IPS DF 6.9 (cell line): ENCODE measurements around the gene UTRN.

Experiments
- DNase-seq: peaks from one replicate; pipeline ENCODE4 v3.0.0-alpha.2; 2013; ENCODE audit warnings: low read depth, low spot score
- H3K27ac ChIP-seq: one replicate; pipeline ENCODE4 v1.5.1; 2013; ENCODE audit warnings: low read length, control low read depth
- H3K27me3 ChIP-seq: 2 replicates; pipeline ENCODE4 v1.6.1; 2013; ENCODE audit warnings: mild to moderate bottlenecking, low read length; ENCODE audit not compliant: control insufficient read depth, insufficient read depth
- H3K36me3 ChIP-seq: 2 replicates; pipeline ENCODE4 v1.6.1; 2013; ENCODE audit warnings: low read length; ENCODE audit not compliant: control insufficient read depth, insufficient read depth
- H3K4me1 ChIP-seq: 2 replicates; pipeline ENCODE4 v1.6.1; 2013; ENCODE audit warnings: low read length; ENCODE audit not compliant: control insufficient read depth, insufficient read depth
- H3K4me3 ChIP-seq: 2 replicates; pipeline ENCODE4 v1.5.1; 2013; ENCODE audit warnings: mild to moderate bottlenecking, low read length
- H3K9me3 ChIP-seq: 2 replicates; pipeline ENCODE4 v1.6.1; 2013; ENCODE audit warnings: low read length, inconsistent platforms; ENCODE audit not compliant: control insufficient read depth, insufficient read depth
- WGBS: extraction: QIAGEN DNeasy Blood & Tissue Kit; methylation state at CpG from one replicate; pipeline ENCODE4 v1.1.7; 2013; ENCODE audit warnings: mixed read lengths, missing lambda C conversion rate; ENCODE audit not compliant: insufficient read length, insufficient coverage; 5-methylcytosine and 5-hydroxymethylcytosine counted together

Gene UTRN

DNA sequence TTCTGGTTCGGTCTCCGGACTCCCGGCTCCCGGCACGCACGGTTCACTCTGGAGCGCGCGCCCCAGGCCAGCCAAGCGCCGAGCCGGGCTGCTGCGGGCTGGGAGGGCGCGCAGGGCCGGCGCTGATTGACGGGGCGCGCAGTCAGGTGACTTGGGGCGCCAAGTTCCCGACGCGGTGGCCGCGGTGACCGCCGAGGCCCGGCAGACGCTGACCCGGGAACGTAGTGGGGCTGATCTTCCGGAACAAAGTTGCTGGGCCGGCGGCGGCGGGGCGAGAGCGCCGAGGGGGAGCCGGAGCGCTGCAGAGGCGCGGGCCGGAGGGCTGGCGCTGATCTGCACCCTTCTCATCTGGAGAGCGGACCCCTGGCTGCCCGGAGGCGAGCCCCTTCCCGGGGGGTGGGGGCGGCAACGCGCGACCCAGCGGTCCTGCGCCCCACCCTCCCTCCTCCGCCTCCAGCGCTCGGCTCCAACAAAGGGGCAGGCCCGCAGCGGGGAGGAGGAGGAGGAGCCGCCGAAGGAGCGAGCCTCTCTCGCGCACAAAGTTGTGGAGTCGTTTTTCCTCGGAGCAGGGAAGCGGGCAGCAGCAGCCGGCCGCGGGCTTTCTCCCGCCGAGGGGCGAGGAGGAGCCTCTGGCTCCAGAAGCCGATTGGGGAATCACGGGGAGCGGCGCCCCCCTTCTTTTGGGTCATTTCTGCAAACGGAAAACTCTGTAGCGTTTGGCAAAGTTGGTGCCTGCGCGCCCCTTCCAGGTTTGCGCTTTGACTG is at the start of gene UTRN:
Gene UTRN, plus strand, starts transcription at position 553 of the 765 bp plus-strand sequence. CDS start 6,494 bp downstream, outside the sequence.
- Histone ChIP-seq H3K27ac (no peak within 1 kb of the TSS), H3K9me3 (no peaks in the 10 kb centered on the region), H3K4me1 (no peaks in the 10 kb centered on the region), H3K27me3 (no peaks in the 10 kb centered on the region), H3K4me3 (peak within 1 kb of the TSS; percentile 79), H3K36me3 (no peaks in the 10 kb centered on the region)
- no CpG with 5 or more reads among the region's 84 CpGs for WGBS
- no peak for DNase-seq

DNA sequence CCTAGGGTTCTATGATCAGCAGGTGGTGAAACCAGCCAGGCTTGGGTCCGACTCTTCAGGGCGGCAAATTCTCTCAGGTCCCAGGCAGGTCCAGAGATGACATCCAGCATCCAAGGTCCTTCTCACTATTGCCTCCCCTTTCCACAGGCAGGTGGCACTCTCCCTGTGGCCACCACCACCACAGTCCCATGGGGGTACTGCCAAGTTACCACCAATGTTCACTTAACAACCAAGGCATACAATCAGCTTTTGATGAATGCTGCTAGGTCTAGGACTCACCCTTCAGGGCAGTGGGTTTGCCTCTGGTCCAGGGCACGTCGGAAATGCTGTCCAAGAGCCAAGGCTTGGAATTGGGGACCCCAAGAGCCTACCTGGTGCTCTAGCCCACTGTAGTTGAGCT is 40.4 kb upstream of the UTRN start:
- Histone ChIP-seq H3K27me3 (no peaks in the 10 kb centered on the region), H3K4me3 (no peak overlapping the region), H3K9me3 (no peaks in the 10 kb centered on the region), H3K4me1 (peaks cover 2% of the 10 kb centered on the region), H3K36me3 (no peaks in the 10 kb centered on the region), H3K27ac (no peak overlapping the region)
- DNase-seq, result no peak
- WGBS, result no CpG with 5 or more reads among the region's 4 CpGs

DNA sequence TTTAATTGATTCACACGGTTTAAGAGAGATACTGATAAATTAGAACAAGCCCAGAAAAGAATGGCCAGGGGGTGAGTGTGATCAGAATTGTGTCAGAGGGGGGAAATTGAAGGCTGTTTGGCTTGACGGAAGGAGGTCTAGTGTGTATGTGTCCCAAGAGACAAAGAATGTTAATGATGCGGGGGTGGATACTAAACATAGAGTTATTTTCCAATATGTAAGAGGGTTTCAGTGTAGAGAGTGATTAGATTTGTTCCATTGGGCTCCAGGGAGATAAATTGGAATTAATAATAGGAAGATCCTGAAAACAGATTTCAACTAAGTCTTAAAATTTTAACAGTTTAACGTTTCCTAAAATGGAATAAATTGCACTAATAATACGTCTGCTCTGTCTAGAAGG is 38.1 kb upstream of the UTRN start:
- H3K4me3 ChIP-seq, result no peak overlapping the region
- no peaks in the 10 kb centered on the region for H3K4me1 ChIP-seq
- no peaks in the 10 kb centered on the region for H3K27me3 ChIP-seq
- H3K27ac ChIP-seq, result no peak overlapping the region
- no peaks in the 10 kb centered on the region for H3K9me3 ChIP-seq
- no peaks in the 10 kb centered on the region for H3K36me3 ChIP-seq
- no CpG with 5 or more reads among the region's 5 CpGs for WGBS
- DNase-seq, result no peak

DNA sequence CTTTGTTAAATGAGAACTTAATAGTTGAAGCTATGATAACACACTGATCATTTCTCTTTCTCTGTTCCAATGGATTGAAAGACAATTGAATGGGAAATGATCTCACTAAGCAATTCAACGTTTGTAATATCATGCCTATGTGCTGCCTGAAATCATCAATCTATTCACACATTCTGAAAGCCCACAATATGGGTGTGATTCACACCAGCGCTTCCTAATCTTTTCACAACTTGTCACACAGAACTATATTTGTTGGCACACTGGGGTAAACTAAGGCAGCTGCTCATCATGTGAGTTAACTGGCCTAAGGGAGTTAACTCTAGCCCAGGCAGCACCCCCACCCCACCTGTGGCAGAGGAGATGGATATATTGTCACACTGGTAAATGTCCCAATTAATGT is 37.1 kb upstream of the UTRN start:
- Histone ChIP-seq H3K9me3 (no peaks in the 10 kb centered on the region), H3K4me1 (no peaks in the 10 kb centered on the region), H3K27ac (no peak overlapping the region), H3K4me3 (no peak overlapping the region), H3K36me3 (no peaks in the 10 kb centered on the region), H3K27me3 (no peaks in the 10 kb centered on the region)
- DNase-seq, result no peak
- no CpG with 5 or more reads among the region's 2 CpGs for WGBS

DNA sequence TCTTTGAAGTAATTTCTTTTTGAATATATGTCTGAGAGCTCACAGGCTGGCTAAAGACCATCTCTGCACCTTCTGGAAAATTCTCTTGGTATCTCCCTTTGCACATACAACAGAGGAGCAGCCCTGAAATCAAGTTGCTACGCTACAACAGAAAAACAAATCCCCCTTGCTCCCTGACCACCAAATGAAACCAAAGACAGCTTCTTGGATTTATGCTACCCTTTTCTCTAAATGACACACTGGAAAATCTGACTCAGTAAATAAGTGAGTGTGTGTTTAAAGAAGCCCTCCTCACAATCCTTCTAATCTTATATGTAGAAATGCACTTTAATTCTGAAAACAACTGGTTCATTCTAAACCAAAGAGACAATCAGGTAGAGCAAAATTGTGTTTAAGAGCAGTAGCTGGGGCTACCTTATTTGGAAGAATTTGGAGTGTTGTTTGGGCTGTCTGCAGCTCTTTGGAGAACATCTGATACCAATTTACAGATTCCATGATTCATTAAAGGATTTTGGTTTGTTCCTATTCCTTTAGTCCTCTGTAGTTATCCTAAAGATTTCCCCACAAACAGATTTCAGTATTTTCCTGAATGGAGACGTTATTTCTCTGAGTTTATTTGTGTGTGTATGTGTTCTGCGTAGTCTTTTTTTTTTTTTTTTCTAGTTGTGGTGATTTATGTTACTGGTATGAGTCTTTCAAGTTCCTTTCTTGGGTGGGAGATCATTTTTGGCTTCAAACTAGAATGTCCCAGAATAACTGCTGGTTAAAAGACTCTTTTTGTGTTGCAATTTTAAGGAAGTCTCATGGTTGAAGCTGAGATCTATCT is 36.4 kb upstream of the UTRN start:
- WGBS, result no CpG with 5 or more reads among the region's 3 CpGs
- Histone ChIP-seq H3K36me3 (no peaks in the 10 kb centered on the region), H3K27ac (no peak overlapping the region), H3K9me3 (no peaks in the 10 kb centered on the region), H3K27me3 (no peaks in the 10 kb centered on the region), H3K4me3 (no peak overlapping the region), H3K4me1 (no peaks in the 10 kb centered on the region)
- no peak for DNase-seq

DNA sequence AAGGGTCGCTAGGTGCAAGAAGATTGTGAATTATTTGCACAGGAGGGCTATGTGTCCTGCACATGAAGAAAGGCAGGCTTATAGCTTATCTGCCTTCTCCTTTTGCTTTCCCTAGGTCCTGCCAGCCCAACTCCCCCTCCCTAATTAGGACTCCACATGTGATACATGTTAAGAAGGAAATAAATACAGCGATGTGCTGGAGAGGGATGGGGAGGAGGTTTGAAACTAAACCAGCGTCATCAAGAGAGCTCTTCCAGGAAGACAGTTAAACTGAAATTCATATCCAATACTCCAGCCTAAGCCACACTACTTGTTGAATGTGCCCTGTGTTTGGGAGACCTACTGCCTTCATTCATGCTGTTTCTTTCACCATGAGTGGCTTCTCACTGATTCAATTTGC is 34.9 kb upstream of the UTRN start:
- WGBS, result no CpG with 5 or more reads among the region's 3 CpGs

DNA sequence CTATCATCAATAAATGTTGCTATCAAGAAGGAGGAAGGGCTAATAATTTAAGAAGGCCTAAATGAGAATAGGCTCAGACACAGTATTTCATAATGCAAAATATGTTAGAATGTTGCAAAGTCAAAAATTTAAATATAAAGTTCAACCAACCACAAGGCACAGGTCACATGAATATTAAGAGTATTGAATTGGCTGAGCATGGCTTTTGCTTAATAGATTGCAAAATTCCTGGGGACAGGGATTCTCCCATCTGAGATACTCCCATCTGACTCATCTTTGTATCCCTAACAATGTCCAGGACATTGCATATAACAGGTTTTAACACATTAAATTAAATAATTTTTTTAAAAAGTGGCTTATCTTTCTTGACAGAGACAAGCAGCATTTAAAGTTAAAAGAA is 32.9 kb upstream of the UTRN start:
- Histone ChIP-seq H3K36me3 (no peaks in the 10 kb centered on the region), H3K9me3 (no peaks in the 10 kb centered on the region), H3K4me3 (no peak overlapping the region), H3K27me3 (no peaks in the 10 kb centered on the region), H3K4me1 (no peaks in the 10 kb centered on the region), H3K27ac (no peak overlapping the region)
- no peak for DNase-seq

More for the DNA sequence above, 34.9 kb upstream of the UTRN start:
- Histone ChIP-seq H3K4me3 (no peak overlapping the region), H3K36me3 (no peaks in the 10 kb centered on the region), H3K9me3 (no peaks in the 10 kb centered on the region), H3K4me1 (no peaks in the 10 kb centered on the region), H3K27me3 (no peaks in the 10 kb centered on the region), H3K27ac (no peak overlapping the region)
- no peak for DNase-seq

DNA sequence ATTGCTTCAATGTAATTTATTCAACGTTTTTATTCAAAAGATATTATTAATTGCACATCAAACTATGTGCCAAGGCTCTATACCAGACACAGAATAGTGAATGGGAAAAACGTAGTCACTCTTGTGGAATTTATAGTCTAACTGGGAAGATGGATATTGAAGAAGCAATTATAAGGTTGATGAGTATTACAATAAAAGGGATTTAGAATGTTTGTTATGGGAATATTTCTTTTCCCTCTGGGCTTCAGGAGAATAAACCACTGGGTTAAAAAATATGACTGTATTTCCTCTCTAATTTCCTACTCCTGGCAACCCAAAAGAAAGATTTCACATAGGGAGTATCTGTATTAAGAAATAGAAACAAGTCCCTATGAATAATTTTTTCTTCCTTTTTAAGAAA is 25.1 kb upstream of the UTRN start:
- H3K36me3 ChIP-seq, result no peaks in the 10 kb centered on the region
- no peaks in the 10 kb centered on the region for H3K9me3 ChIP-seq
- no peak overlapping the region for H3K27ac ChIP-seq
- no peak for DNase-seq
- H3K27me3 ChIP-seq, result no peaks in the 10 kb centered on the region
- H3K4me3 ChIP-seq, result no peak overlapping the region
- H3K4me1 ChIP-seq, result peaks cover 2% of the 10 kb centered on the region; the same call in 1 of the 2 replicates
- no CpG with 5 or more reads among the region's 2 CpGs for WGBS

DNA sequence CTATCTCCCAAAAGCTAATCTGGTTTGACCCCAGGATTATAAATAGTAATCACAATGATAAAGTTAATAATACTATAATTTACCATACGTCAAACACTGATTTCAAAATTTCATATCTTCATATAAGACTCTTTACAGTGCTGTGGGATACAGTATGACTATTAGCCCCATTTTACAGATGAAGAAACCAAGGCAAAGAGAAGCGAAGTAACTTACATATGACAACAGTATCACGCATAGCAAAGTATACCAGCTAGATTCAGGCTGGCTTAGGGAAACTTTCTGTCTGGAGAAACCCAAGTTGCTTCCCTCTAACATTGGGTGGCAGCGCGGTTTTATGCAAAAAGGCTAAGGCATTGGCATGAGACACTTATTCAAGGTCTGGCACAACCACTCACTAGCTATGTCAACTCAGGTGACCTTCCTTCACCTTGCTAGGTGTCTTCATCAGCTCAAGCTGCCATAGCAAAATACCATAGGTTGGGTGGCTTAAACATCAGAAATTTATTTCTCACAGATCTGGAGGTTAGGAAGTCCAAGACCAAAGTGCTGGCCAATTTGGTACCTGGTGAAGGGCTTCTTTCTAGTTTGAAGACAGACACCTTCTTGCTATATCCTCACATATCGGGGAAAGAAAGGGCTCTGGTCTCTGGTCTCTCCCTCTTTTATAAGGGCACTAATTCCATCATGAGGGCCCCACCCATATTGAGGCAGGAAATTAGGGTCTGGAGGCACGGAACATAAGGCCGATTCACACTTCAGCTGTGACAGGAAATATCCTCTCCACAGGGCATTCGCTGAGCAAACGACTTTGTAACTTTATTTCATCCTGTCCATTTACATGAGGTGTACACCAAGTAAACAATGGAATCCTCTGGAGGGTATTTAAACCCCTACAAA is 22.4 kb upstream of the UTRN start:
- Histone ChIP-seq H3K9me3 (no peaks in the 10 kb centered on the region), H3K4me1 (peaks cover 6% of the 10 kb centered on the region; the same call in 1 of the 2 replicates), H3K4me3 (no peak overlapping the region), H3K27me3 (no peaks in the 10 kb centered on the region), H3K27ac (no peak overlapping the region), H3K36me3 (no peaks in the 10 kb centered on the region)
- no CpG with 5 or more reads among the region's 10 CpGs for WGBS
- no peak for DNase-seq

DNA sequence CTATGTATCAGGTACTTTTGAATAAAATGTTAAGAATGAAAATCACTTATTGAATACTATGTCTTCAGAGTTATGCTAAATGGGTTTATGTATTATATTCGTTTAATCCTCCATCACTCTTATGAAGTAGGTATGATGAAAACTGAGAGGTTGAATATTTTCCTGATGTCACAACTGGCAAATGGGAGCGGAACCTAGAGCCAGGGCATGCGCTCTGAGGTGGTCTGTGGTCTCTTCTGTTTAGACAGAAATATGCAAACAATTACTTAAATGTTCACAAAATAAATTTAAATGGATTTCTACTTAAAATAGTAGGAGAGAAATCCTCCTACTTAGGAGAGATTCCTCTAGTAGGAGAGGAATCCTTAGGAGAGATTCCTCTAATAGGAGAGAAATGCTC is 21.3 kb upstream of the UTRN start:
- DNase-seq, result no peak
- H3K4me1 ChIP-seq, result peaks cover 6% of the 10 kb centered on the region; the same call in 1 of the 2 replicates
- no peak overlapping the region for H3K27ac ChIP-seq
- WGBS, result no CpG with 5 or more reads among the region's 3 CpGs
- no peak overlapping the region for H3K4me3 ChIP-seq
- H3K9me3 ChIP-seq, result no peaks in the 10 kb centered on the region
- H3K36me3 ChIP-seq, result no peaks in the 10 kb centered on the region
- no peaks in the 10 kb centered on the region for H3K27me3 ChIP-seq
